NCI-H446 treated with DMSO at 0.1 percent for 48 hours (cell line): ENCODE data around the gene CST11.

Experiments used
- DNase-seq: peaks from one replicate; lab custom pipeline; 2025; lab: John Stamatoyannopoulos, UW

Gene CST11

GRCh38 chr20:23453549-23454543 lies 1.2 kb upstream of the CST11 start:
- no peak for DNase-seq

GRCh38 chr20:23451956-23452487 lies 654 bp downstream of the CST11 start:
- no peak for DNase-seq

DNA sequence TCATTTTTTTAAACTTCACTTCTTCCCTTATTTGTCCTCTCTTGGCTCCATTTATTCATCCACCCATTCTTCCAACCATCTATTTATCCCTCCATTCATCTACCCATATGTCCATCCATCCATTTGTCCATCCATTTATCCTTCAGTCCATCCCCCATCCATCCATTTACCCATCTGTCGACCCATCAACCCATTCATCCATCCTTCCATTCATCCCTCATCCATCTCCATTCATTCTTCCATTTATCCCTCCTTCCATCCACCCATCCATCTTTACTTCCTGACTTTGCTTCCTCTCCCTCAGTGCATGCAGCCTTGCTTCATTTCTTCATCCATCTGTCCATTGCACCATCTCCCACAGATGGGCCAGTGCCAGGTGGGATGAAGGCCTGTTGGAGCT lies 1.8 kb downstream of the CST11 start:
- no peak for DNase-seq

GRCh38 chr20:23449421-23449820 lies 3.3 kb downstream of the CST11 start:
- no peak for DNase-seq

DNA sequence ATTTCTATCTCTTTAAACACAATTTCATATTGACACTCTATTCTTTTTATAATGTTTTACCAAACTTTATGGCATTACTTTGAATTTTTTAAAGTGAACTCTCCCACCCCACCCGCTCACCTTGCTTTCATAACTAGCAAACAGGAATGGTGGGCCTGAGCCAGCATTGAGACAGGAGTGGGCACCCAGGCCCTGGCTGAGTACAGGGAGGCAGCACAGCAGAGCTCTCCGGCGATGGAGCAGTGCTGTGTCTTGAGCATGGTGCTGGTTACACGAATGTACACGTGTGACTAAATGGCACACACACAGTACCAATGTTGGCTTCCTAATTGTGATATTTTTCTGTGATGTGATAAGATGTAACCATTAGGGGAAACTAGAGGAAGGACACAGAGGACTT lies 4.5 kb downstream of the CST11 start:
- no peak for DNase-seq

GRCh38 chr20:23446505-23446904 lies 6.2 kb downstream of the CST11 start:
- no peak for DNase-seq

GRCh38 chr20:23445596-23446217 lies 7.0 kb downstream of the CST11 start:
- no peak for DNase-seq

- DNase-seq = no peak
Observed at GRCh38 chr20:23444859-23445258, 7.8 kb downstream of the CST11 start.

DNA sequence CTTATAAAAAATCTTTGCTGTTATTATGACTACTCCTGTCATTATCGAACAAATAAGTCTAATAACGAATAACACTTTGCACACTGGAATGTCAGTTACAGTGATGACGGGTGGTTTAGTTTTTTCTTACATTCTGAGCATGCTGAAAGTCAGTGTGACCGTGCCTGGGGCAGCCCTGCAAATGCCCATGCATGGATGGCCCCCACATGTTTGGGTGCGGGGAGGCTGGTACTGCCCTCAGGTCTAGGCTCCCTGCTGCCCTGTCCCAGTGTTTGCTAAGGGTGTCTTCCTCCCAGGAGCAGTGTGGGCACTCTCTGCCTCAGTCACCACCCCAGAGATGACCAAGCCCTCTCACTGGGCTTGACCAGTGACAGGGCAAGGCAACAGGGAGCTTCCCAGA lies 10.2 kb downstream of the CST11 start:
- no peak for DNase-seq

- DNase-seq = peak; percentile 40
Observed at GRCh38 chr20:23441850-23442313, 10.8 kb downstream of the CST11 start.

GRCh38 chr20:23440004-23440403 lies 12.7 kb downstream of the CST11 start:
- DNase-seq = no peak

DNA sequence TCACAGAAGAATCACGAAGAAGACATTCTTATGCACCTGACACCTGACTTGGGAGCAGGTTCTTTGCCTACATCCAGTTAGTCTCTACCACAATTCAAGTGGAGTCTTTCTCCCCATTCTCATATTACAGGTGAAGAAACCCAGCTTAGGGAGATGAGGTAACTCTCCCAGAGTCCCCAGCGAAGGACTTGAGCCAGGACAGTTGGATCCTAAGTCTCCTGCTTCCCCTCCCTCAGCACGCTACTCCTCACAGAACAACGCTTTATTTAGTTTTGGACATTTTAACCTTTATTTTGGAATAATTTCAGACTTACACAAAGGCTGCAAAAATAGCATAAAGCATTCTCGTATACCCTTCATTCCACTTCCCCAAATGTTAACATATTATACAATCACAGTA lies 14.0 kb downstream of the CST11 start:
- no peak for DNase-seq

DNA sequence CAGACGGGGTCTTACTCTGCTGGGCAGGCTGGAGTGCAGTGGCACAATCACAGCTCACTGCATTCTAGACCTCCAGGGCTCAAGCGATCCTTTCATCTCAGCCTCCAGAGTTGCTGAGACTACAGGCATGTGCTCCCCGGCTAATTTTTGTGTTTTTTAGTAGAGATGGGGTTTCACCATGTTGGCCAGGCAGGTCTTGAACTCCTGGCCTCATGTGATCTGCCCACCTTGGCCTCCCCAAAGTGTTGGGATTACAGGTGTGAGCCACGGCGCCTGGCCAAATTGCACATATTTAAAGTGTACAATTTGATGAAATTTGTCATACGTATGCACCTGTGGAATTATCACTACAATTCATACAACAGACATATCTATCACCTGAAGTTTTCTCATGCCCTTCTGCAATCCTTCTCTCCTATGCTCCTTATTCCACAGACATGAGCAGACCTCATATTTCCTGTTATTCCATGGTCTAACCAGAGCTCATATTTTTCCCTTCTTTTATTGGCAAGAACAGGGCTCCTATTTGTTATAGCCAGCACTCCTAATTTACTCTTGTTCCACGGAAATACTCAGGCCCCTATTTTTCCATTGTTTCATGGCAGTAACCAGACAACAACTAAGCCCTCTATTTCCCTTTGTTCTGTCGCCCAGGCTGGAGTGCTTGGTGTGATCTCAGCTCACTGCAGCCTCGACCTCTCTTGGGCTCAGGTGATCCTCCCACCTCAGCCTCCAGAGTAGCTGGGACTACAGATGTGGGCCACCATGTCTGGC lies 15.4 kb downstream of the CST11 start:
- no peak for DNase-seq

- no peak for DNase-seq
Observed at GRCh38 chr20:23436681-23437080, 16.0 kb downstream of the CST11 start.

DNA sequence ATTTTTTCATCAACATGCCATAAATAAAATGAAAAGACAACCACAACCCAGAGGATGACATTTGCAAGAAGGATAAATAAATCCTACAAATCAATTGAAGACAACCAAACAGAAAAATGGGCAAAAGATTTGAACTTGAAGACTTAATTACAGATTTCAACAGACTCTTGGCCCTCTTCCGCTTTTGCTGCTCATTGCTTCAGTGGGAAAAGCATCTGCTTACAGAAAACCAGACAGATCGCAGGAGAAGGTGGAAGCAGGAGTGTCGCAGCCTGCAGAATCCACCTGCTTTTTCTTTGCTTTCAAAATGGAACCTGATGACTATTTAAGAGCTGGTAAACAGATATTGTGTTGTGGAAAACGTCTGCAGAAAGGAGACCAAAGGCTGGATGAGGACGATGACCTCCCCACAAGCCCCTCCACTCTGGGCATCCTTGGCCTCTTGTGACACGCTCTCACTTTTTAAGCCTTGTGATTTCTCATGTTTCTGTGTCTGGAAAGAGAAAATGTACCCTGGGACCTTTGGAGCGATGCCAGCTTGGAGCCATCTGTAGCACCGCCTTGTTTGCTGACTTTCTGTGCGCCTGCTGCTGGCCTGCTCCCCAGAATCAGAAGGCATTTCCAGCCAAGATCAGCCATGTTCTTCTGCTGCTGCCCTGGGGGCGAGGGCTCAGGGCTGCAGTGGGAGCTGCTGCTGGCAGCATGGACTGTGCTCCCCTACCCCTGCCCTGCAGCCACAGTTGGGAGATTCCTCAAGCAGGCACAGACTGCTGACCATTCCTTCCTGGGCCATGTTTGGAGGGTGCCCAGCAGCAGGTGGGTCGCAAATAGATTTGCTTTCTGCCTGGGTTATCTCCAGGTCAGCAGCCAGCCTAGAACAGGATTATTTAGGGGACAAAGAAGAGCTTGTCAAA lies 16.8 kb downstream of the CST11 start:
- DNase-seq = peak; percentile 80

DNA sequence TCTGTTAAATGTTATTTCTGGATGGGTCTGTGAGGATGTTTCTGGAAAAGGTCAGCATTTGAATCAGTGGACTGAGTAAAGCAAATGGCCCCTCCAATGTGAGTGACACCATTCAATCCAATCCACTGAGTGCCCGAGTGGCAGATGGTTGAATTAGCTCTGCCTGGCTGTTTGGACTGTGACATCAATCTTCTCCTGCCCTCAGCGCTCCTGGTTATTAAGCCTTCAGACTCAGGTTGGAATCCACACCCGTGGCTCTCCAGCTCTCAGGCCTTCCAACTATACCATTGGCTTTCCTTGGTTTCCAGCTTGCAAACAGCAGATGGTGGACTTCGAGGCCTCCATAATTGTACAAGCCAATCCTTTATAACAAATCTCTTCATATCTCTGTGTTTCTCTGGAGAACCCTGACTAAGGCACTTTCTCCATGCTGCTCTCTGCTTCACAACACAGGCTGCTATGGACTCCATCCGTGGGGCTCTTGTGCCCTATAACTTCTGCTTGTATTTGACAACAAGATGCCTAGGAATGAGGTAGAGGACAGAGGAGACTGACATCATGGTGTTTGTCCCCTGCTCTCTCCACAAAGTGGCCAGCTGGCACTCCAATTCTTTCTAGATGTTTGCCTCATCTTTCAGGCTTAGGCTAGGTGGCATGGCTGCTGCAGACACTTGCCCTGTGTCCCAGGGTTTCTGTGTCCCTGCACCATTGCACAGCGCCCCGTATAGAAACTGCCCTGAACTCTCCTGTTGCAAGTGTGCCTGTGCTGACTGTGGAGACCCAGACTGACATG lies 18.0 kb downstream of the CST11 start:
- DNase-seq = peak; percentile 37

- DNase-seq = no peak
Observed at GRCh38 chr20:23433628-23434027, 19.0 kb downstream of the CST11 start.

DNA sequence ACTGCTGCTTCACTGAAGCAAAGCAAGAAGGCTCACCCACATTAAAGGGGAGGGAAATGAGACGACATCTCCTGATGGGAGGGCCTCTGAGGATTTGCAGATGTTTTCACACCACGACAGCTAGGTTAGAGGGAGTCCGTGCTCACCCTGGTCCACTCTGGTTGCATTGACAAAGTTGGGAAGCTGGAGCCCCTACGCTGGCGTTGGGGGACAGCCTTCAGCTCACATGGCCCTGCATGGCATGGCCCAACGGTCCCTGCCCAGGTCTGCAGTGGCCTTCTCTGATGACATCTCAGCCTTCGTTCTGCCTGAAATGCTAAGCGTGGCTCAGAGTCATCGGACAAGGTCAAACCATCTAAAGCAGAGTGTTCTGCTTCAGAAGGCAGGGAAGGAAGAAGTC lies 27.5 kb downstream of the CST11 start:
- DNase-seq = no peak

DNA sequence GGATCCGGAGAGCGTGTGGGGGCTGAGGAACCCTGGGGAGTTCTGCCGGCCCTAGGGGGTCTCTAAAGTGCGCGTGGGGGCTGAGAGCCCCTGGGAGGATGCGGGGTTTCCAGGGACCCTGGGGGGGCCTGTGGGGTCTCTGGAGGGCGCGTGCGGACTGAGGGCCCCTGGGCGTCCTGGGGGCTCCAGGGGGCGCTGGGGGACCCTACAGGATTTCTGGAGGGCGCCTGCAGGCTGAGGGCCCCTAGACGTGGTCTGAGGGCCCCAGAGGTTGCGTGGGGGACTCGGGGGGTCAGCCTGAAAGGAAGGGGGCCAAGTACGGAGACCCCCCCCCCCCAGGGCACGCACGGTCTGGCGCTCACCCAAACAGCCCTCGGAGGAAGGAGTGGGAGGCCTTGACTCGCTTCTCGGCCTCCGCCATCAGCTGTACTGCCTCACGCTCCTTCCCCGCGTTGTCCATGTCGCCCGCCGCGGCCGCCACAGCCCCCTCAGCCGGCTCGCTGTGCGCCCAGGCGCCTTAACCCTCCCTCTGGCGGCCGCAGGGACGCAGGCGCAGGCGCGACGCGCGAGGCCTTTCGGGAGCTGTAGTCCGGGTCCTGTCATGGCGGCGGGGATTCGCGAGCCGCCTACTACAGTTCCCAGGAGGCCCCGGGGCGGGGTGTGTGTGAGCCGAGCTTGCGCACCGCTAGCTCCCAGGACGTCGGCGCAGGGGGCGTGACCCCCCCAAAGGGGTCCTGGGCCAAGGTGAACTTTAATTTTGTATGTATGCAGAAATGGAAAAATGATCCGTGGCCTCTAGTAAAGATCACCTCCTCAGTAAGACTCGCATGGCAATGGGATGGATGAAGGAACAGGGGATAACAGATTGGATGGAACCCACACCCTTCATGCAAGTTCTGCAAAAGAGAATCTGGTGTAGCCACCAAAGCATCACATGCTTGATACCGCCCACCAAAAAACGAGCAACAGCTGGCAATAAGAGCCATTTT lies 31.4 kb downstream of the CST11 start, which contains the start of gene NAPB:
Gene NAPB (minus strand): TSS at position 546 of the 989 bp plus-strand sequence. CDS start 86 bp downstream, at position 460.
- DNase-seq = peak; percentile 86
